Tibial artery (tissue), 4 donors: ENCODE measurements around the gene SLC30A7.

Experiments used
- DNase-seq, 2 donors: peaks; one replicate each; pipeline ENCODE4 v3.0.0-alpha.2; 2019
- H3K27ac ChIP-seq, 2 donors: fragments of 200-600 bp; sonication (generic) in 1 of 2; 1 replicate in 1 of 2; 2 replicates in 1 of 2; pipeline ENCODE4 v1.5.1; 2018 to 2019; ENCODE audit warnings: mild to moderate bottlenecking in 1 of 2
- H3K27me3 ChIP-seq, 2 donors: fragments of 200-600 bp; sonication (generic) in 1 of 2; one replicate each; pipeline versions ENCODE4 v1.5.1 to v1.6.0; 2016 to 2019
- H3K36me3 ChIP-seq, 3 donors: fragments of 200-600 bp; sonication (generic) in 2 of 3; one replicate each; pipeline ENCODE4 v1.5.1; 2016 to 2019; ENCODE audit warnings: mild to moderate bottlenecking in 2 of 3
- H3K4me1 ChIP-seq, 4 donors: fragments of 200-600 bp; sonication (generic) in 2 of 4; 1 replicate in 3 of 4; 2 replicates in 1 of 4; pipeline ENCODE4 v1.5.1; 2016 to 2019
- H3K4me3 ChIP-seq, 2 donors: fragments of 200-600 bp; sonication (generic) in 1 of 2; 1 replicate in 1 of 2; 2 replicates in 1 of 2; pipeline ENCODE4 v1.5.1; 2018 to 2019; ENCODE audit warnings: mild to moderate bottlenecking in 2 of 2
- H3K9me3 ChIP-seq, 3 donors: fragments of 200-600 bp; sonication (generic) in 1 of 3; one replicate each; pipeline ENCODE4 v1.5.1; 2016 to 2019
- CTCF ChIP-seq, 2 experiments: fragments of 200-600 bp in 1 of 2; fragments of 450-650 bp in 1 of 2; IDR thresholded peaks; one replicate each; pipeline ENCODE4 v1.5.1; 2017 to 2019; ENCODE audit warnings: antibody characterized with exemption in 2 of 2, mild to moderate bottlenecking in 1 of 2, moderate library complexity in 1 of 2
- intact Hi-C: fragments of 100-400 bp; cut with DNase I; formaldehyde crosslinking; loops from one replicate; pipeline ENCODE4 v1.15.0; 2023; ENCODE audit warnings: low total_unique reads

Gene SLC30A7

GRCh38 chr1:100972185-100972584 lies 76.3 kb downstream of the SLC30A7 start:
- DNase-seq: no peak
- no peaks in the 10 kb centered on the region for H3K9me3 ChIP-seq
- peaks cover 0 to 7% (median 0%) of the 10 kb centered on the region in 4 donors for H3K4me1 ChIP-seq
- TF ChIP-seq CTCF (IDR thresholded peaks at IDR 0.05): no peak
- H3K4me3 ChIP-seq: no peak overlapping the region
- no peak overlapping the region for H3K27ac ChIP-seq
- H3K27me3 ChIP-seq: no peaks in the 10 kb centered on the region
- intact Hi-C loops: no loop called here
- peaks cover 8 to 26% (median 13%) of the 10 kb centered on the region in 3 donors for H3K36me3 ChIP-seq

GRCh38 chr1:100976936-100977335 lies 81.0 kb downstream of the SLC30A7 start:
- no peaks in the 10 kb centered on the region for H3K27me3 ChIP-seq
- no peaks in the 10 kb centered on the region for H3K9me3 ChIP-seq
- H3K36me3 ChIP-seq: peaks cover 7 to 25% (median 25%) of the 10 kb centered on the region in 3 donors
- no peak overlapping the region for H3K27ac ChIP-seq
- no peaks in the 10 kb centered on the region for H3K4me1 ChIP-seq
- no peak for DNase-seq
- intact Hi-C loops: no loop called here
- no peak overlapping the region for H3K4me3 ChIP-seq
- TF ChIP-seq CTCF (IDR thresholded peaks at IDR 0.05): no peak

- Histone ChIP-seq H3K27me3 (no peaks in the 10 kb centered on the region), H3K4me1 (no peaks in the 10 kb centered on the region), H3K27ac (no peak overlapping the region), H3K9me3 (no peaks in the 10 kb centered on the region), H3K4me3 (no peak overlapping the region), H3K36me3 (peaks cover 7 to 25% (median 20%) of the 10 kb centered on the region in 3 donors)
- TF ChIP-seq CTCF (IDR thresholded peaks at IDR 0.05): no peak
- intact Hi-C loops: no loop called here
- no peak for DNase-seq
Observed at GRCh38 chr1:100979631-100980030, 83.7 kb downstream of the SLC30A7 start.

GRCh38 chr1:100982793-100983192 lies 86.9 kb downstream of the SLC30A7 start:
- no peaks in the 10 kb centered on the region for H3K4me1 ChIP-seq
- H3K4me3 ChIP-seq: no peak overlapping the region
- H3K36me3 ChIP-seq: peaks cover 0 to 12% (median 1%) of the 10 kb centered on the region in 3 donors
- no peak for DNase-seq
- no peaks in the 10 kb centered on the region for H3K9me3 ChIP-seq
- TF ChIP-seq CTCF (IDR thresholded peaks at IDR 0.05): no peak
- H3K27ac ChIP-seq: no peak overlapping the region
- no peaks in the 10 kb centered on the region for H3K27me3 ChIP-seq
- intact Hi-C loops: no loop called here

- TF ChIP-seq CTCF (IDR thresholded peaks at IDR 0.05): no peak
- intact Hi-C loops: no loop called here
- H3K36me3 ChIP-seq: peaks cover 0 to 8% (median 0%) of the 10 kb centered on the region in 3 donors
Observed at GRCh38 chr1:100988121-100988520, 92.2 kb downstream of the SLC30A7 start.

More at GRCh38 chr1:100988121-100988520, 92.2 kb downstream of the SLC30A7 start:
- Histone ChIP-seq H3K4me3 (no peak overlapping the region), H3K27me3 (no peaks in the 10 kb centered on the region), H3K4me1 (peaks cover 0 to 12% (median 0%) of the 10 kb centered on the region in 4 donors), H3K27ac (no peak overlapping the region), H3K9me3 (no peaks in the 10 kb centered on the region)
- no peak for DNase-seq
